CD4-positive, alpha-beta T cell treated with Interleukin-2 at 100 ng/mL for 4 hours (primary cell): ENCODE results near the gene PZP.
"Not testable (repeated sequence)": the region's sequence is repeated elsewhere in the genome, so short reads cannot be mapped to it uniquely, and the experiment has no call there.

Experiments
- DNase-seq: peaks from one replicate; pipeline ENCODE4 v3.0.0-alpha.2; 2020; ENCODE audit warnings: low spot score

PZP gene

DNA sequence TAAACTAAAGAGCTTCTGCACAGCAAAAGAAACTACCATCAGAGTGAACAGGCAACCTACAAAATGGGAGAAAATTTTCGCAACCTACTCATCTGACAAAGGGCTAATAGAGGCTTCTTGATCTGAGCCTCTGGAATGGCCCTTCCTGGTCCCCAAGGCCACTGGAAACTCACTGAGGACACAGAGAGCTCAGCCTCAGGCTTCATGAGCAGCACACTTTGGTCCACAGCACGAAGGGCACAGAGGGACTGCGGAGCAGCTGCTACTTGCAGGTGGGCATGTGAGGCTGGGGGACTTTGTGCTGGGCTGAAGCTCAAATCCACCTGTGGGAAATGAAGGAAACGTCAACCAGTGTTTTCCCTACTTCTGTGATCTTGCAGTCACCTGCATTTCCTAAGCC, 27.4 kb downstream of the PZP start:
- DNase-seq = no peak

DNA sequence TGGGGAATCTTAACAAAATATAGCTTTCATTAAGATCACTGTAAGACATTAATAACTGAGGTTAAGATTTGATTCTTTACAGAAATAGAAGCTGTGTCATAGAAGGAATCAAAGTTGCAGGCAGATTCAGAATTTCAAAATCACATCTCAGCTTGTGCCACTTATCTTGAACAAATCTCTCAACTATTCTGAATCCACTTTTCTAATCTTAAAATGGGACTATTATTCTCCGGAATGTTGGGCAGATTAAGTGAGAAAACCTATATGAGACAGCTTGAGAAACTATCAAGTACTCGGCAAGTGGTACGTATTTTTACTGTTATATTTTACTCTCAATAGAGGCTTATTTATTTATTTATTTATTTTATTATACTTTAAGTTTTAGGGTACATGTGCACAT, 28.4 kb downstream of the PZP start:
- no peak for DNase-seq

DNA sequence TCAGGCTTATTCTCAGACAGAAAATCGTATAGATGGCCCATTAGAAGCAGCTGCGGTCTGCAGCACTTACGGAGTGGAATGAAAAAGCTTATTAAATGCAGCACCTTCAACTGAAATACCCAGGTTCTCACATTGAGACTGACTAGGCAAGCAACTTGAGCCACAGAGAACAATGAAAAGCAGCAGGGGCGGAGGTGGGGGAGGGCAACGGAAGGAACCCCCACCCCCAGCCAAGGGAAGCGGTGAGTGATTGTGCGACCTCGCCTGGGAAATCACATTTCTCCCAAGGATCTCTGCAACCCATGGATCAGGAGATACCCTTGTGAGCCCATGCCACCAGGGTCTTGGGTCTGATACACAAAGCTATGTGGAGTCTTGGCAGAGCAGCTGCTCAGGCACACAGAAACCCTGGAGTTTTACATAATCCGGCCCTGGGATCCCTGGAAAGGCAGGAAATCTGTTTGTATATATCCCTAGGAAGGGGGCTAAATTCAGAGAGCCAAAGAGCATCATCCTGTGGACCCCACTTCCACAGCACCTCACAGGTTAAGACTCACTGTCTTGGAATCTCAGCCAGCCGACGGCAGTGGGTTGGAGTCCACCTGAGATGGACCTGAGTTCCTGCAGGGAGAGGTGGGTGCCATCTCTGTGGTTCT, 38.1 kb downstream of the PZP start:
- no peak for DNase-seq

DNA sequence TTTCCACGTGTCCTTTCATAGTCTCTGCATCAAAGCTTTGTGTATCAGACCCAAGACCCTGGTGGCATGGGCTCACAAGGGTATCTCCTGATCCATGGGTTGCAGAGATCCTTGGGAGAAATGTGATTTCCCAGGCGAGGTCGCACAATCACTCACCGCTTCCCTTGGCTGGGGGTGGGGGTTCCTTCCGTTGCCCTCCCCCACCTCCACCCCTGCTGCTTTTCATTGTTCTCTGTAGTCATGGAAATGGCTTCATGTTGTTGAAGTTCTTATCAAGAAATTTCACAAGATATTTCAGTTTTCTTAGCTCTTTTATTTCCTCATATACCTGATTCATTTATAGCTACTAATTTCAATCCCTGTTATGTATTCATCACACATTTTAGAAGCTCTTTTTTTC, 40.9 kb downstream of the PZP start:
- DNase-seq = not testable (repeated sequence)

DNA sequence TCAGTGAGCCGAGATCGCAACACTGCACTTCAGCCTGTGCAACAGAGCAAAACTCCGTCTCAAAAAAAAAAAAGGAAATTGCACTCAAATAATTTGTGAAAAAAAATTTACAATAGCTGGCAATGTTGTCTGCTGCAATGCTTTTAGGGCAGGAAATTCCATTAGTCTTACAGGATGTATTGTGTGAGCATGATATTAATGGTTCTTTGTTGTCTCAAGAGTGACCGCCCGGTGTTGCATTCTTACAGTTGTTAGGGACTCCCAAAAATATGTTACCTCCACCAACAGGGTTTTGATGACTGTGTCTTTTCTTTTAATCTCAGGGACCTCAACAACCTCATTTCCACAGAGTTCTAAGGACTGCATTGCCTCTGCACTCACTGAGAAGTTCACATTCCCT, 44.8 kb downstream of the PZP start:
- no peak for DNase-seq

DNA sequence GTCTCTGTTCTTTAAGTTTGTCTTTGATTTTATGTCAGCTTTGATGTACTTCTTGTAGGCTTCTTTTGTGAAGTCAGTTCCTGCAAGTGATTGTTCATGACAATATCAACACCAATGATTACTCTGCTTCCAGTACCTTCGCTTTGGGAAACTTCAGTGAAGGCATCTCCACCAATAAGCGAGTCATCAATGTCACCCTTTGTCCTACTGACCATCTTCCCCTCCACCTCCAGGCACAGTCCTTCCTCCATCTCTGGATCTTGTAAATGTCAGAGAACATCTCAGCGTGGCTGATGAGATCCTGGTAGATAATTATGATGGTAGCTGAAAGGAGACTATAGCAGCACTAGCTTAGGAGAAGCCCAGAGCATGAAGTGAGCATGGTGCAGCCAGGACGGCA, 52.1 kb downstream of the PZP start:
- DNase-seq = no peak

DNA sequence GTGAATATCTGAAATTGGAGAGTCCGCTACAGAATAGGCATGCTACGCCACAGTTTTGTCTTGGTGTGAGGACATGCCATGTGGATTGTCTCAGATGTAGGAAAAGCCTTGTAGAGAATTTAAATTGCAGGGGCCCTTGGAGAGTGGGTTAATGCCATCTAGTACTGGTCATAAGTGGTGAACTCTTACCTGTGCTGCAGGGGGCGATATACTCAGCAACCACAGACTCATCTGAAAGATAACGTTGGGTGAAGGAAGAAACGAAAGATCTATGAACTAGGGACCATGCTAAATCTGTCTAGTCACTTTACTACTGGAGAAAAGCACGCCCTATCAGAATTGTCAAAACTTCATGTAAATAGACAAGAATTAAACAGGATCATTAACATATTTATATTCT, 58.8 kb downstream of the PZP start:
- no peak for DNase-seq

DNA sequence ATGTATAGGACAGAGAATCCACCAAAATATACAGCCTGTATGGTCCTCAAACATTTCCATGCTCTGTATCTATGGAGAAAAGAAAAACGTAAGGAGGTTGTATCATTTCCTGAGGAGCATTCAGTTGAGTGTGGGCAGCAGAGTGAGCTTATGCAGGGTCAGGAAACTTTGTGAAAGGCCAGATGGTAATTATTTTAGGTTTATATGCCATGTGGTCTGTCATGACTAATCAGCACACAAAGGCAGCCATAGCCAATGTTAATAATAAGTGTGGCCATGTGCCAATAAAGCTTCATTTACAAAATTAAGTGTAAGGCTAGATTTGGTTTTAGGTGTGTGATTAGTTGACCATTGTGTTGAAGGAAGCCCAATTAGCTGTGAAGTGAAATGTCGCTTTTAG, 59.3 kb downstream of the PZP start:
- DNase-seq = no peak

DNA sequence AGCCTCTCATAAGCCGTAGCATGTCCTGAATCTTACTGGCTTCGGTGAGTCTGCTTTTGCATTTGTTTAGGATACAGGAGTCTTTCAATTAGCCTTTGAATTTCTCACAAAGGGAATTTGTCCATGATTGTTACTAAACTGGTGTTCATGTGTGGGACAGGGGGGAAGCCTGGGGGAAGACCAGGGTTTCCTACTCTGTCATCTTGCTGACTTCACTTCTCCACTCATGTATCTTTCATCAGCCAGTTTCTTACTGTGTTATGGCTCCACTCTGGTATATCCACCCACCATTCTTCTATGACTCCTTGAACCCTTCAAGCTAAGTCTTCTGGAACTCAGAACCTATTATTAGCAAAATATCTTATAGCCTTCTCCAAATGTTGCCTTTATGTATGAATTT, 60.7 kb downstream of the PZP start:
- DNase-seq = no peak

DNA sequence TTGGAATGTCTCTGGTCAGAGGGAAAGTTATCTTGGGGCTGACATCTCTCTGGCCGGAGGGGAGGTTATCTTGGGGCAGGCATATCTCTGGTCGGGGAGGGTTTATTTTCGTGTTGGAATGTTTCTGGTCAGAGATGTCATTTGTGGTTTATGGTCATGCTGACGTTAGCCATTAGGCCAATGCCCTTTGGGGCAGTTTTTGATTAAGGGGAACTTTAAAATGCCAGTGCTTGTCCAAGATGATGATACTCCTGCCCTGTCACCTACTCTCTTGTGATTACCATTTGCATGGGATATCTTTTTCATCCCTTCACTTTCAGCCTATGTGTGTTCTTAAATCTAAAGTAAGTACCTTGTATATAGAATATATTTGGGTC, 63.5 kb downstream of the PZP start:
- DNase-seq = no peak

DNA sequence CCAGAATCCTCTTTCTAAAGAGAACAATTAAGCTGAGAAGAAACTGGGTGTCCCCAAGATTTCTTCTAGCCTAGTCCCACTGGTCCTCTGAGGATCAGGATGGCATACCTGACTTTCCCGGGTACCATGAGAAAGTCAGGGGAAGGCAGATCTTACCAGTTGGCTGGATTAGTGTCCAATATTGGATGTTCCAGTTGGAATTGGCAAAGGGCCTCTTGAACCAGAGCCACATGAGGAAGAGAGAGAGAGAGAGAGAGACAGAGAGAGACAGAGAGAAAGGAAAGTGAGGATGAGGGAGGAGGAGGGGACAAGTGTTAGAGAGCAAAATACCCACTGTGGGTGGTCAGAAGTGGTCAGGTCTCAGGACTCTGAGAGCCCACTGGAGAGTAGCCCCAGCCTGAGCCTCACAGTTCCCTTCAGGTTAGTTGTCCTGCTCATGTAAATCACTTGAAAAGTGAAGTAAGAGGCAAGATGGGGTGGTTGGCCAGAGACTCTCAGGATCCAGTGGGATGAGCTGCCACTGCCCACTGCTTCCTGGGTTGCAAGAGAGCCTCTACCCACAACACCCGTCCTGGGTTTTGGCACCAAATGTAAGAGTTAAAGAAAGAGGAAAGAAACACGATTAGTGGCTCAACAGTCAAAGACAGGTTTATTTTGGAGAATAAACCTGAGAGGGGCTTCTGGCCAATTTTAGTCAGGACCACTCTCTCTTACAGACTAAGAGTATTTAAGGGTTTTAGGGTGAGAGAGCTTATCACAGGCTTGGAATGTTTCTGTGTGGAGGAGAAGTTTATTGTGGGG, 64.1 kb downstream of the PZP start:
- DNase-seq = no peak

DNA sequence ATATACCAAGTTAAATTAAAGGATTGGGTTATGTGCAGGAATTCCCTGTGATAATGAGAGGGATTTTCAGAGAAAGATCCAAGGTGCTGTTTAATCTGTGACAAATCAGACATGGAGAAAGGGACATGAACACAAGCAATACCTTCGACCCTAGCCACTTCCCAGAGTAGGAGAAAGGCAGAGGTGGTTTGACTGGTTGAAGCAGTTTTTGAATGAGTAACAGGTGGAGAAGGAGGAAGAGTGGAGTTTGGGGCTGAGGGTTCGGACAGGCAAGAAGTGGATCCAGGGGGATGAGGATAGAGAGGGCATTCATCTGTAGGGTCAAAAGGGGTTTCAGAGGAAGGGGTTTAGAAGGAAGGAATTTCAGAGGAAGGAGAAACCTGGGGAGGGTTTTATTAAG, 65.1 kb downstream of the PZP start:
- no peak for DNase-seq

DNA sequence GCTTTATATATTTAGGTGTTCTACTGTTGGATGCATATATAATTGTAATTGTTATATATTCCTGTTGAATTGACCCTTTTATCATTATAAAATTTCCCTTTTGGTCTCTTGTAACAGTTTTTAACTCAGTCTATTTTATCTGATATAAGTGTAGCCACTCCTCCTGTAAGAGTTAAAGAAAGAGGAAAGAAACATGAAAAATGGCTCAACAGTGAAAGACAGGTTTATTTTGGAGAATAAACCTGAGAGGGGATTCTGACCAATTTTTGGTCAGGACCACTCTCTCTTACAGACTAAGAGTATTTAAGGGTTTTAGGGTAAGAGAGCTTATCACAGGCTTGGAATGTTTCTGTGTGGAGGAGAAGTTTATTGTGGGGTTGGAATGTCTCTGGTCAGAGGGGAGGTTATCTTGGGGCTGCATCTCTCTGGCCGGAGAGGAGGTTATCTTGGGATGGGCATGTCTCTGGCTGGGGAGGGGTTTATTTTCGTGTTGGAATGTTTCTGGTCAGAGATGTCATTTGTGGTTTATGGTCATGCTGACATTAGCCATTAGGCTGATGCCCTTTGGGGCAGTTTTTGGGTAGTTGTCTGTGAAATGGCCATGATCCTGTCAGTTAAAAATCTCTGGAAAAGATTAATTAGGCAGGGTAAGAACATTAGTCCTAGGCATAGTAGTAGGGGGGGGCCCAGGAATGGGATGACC, 68.5 kb downstream of the PZP start:
- DNase-seq = not testable (repeated sequence)

DNA sequence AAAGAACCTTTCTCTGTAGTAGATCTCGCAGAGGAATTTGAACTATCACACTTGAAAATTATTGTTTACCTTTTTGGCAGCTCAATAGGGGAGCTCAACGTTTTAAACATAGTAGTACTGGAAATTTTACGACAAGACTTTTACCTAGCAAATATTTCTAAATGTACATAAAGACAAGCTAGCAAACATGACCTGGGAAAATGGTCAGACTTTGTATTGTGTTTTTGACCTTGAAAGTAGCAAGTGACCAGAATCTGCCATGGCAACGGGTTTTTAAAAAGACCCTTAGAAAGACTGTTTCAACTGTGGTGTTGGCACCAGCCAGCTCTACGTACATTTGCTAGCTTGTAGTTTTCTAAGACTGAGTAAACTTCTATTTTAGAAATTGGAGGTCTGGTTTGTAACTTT, 72.3 kb downstream of the PZP start:
- no peak for DNase-seq

DNA sequence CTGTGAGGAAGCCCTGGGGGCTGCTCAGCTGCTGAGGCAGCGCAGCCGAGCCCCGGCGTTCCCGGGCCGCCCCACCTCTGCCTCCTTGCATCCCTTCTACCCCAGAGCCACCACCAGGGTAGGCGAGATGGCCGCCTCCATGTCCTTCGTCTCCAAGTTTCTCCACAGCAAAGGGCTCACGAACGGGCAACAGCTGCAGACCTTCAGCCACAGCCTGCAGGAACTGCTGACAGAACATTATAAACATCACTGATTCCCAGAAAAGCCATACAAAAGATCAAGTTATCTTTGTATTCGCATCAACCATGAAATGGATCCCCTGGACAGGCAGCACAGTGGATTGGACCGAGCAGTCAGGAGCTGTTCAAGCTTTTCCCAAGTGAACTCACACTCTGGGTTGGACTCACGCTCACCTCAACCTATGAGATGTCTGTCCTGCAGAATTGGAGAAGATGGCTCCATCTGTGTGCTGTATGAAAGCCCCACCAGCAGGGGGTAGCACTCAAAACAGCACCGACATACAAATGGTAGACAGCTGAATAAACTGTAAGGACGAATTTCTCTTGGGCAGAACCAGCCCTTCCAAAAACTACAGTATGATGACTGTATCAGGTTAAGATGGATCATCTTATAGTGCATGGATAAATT, 73.1 kb downstream of the PZP start:
- DNase-seq = no peak

DNA sequence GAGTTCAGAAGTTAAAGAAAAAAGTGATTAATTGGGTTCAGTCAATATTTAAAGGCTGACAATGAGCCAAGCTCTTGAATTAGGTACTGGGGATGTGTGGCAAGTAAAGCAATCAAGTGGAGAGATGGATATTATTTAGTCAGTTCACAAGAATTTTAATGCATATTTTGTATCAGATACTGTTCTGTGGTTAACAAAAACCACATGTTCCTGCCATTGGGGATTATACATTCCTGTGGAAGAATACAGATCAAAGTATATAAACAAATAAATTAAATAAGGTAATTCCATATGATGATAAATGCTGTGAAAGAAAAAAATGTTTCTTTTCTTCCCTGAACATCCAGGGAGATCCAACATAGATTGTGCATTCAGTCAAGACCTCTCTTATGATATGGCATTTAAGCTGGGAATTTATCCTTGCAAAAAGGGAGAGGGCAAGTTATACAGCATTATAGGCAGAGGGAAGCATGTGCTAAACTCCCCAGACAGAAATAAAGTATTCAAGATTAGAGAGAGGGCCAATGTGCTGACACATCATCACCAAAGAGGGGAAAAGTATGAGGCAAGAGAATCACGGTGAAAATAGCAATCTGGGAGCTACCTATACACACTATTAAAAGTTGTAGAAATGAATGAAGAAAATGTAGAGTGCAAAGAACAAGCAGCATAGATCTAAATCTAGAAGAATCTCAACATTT, 74.8 kb downstream of the PZP start:
- DNase-seq = no peak

DNA sequence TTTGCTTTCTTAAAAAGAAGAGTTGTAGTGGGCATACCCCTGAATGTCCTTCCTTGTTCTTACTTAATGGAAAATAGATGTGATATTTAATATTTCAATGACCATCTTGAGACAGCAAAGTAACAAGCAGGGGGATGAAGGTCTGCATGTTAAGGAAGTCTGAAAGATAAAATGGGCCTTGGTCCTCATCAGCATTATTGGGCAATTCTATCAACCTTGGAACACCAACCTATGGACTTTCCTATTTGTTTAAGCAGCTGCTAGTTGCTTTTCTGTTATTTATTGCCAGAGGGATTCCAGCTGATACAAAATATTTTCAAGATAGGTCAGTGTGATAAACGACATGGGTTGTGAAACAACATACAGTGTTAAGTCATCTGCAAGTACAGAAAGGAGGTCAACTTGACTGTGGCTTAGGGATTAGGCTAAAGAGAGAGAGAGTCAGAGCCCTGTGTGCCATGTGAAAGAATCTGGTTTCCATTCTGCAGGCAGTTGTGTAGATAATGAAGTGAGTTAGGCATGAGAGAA, 76.1 kb downstream of the PZP start:
- DNase-seq = no peak

DNA sequence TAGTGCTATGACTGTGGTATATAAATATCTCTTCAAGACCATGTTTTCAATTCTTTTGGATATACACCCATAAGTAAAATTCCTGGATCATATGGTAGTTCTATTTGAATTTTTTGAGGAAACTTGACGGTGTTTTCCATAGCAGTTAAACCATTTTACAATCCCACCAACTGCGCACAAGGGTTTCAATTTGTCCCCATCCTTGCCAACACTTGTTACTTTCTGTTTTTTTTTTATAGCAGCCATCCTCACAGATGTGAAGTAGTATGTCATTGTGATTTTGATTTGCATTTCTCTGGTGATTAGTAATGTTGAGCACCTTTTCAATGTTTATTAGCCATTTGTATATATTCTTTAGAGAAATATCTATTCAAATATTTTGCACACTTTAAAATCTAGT, 78.0 kb downstream of the PZP start:
- DNase-seq = no peak

DNA sequence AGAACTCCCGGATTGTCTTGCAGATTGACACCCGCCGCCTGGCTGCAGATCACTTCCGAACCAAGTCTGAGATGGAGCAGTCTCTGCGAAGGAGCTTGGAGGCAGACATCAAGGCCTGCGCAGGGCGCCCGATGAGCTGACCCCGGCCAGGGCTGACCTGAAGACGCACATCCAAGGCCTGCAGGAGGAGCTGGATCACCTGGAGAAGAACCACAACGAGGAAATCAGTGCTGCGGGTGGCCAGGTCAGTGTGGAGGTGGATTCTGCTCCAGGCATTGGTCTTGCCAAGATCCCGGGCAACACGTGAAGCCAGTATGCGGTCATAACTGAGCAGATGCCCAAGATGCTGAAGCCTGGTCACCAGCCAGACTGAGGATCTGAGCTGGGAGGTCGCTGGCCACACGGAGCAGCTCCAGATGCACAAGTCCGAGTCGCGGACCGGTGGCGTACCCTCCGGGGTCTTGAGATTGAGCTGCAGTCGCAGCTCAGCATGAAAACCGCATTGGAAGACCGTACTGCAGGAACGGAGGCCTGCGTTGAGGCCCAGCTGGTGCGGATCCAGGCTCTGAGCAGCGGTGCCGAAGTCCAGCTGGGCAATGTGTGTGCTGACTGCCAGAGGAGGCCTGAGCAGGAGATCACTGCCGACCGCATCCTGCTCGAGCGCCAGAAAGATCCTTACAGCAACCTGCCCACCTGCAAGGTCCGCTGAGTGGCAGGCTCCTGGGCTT, 80.1 kb downstream of the PZP start:
- DNase-seq = no peak

DNA sequence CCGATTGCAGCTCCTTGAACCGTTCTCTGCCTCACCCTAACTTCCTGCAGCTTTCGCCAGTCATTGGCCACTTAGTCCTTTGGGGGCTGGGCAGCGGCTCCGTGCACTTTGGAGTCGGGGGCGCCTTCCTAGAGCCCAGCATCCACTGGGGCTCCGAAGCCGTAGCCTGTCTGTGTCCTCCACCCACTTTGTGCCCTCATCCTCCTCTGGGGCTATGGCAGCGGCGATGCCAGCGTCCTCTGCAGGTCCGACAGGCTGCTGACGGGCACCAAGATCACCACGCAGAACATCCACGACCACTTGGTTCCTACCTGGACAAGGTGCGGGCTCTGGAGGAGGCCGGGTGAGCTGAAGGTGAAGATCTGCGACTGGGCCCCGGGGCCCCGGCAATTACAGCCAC, 80.7 kb downstream of the PZP start:
- DNase-seq = no peak

DNA sequence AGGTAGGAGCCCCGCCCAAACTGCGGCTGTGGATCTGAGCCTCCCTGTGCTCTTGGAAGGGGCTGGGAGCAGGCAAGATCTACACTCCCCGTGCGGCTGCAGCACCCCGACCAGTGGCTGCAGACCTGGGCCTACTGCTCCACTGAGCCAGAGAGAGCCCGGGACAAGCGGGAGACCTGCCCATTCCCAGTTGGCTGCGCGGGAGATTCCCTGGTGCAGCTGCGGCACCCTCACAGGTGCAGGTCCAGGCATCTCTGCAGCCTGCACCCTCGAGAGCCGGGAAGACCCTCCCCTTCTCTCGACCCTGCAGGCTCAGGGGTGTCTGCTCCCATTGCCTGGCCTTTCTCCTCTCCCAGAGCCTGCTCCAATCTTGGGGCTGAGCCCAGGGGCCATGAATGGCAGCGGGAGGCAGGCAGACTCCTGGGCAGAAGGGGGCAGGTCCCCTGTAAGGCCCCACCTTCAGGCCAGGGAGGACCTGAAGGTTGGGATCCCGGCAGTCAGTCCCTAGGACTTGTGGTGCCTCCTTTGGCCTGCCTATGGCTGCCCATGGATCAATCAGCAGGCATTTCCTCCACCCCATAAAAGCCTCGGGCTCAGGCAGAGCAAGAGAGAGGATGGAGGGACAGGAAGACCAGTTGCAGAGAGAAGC, 83.7 kb downstream of the PZP start:
- no peak for DNase-seq
